ENCODE results near the gene TMEM132D. TPM values are rescaled to one million over a fixed set of nuclear protein-coding genes. Genes with fewer than 3 reads are reported as not detected.
"Not testable (repeated sequence)": the region's sequence is repeated elsewhere in the genome, so short reads cannot be mapped to it uniquely, and the experiment has no call there.

TMEM132D gene
- polyA plus RNA-seq, 4 donors: 0.10 to 0.21 TPM; not detected in 2

GRCh38 chr12:129540249-129540648, 363.6 kb downstream of the TMEM132D start:
- Histone ChIP-seq H3K4me3 (ENCODE audit: low read depth in 1 of 3, low read length in 3 of 3) (no peak overlapping the region), H3K27me3 (ENCODE audit: control insufficient read depth in 3 of 3, insufficient read depth in 3 of 3, low read length in 3 of 3) (no peaks in the 10 kb centered on the region), H3K36me3 (ENCODE audit: control insufficient read depth in 3 of 3, insufficient read depth in 2 of 3, low read depth in 1 of 3, low read length in 3 of 3) (no peaks in the 10 kb centered on the region), H3K4me1 (ENCODE audit: control insufficient read depth in 3 of 3, insufficient read depth in 2 of 3, low read depth in 1 of 3, low read length in 2 of 3) (no peaks in the 10 kb centered on the region), H3K27ac (ENCODE audit: low read depth in 1 of 3, low read length in 2 of 3) (no peak overlapping the region), H3K9me3 (ENCODE audit: control insufficient read depth in 2 of 2, insufficient read depth in 1 of 2, low read depth in 1 of 2, low read length in 1 of 2) (no peaks in the 10 kb centered on the region)
- FAIRE-seq: no peak
- 26 to 46% (median 41%) methylated on average over 3 of the region's 3 CpGs for WGBS, 3 donors
- DNase-seq: no peak

- not testable (repeated sequence) for H3K9me3 ChIP-seq (ENCODE audit: control insufficient read depth in 2 of 2, insufficient read depth in 1 of 2, low read depth in 1 of 2, low read length in 1 of 2); H3K36me3 ChIP-seq (ENCODE audit: control insufficient read depth in 3 of 3, insufficient read depth in 2 of 3, low read depth in 1 of 3, low read length in 3 of 3); H3K27me3 ChIP-seq (ENCODE audit: control insufficient read depth in 3 of 3, insufficient read depth in 3 of 3, low read length in 3 of 3); H3K4me1 ChIP-seq (ENCODE audit: control insufficient read depth in 3 of 3, insufficient read depth in 2 of 3, low read depth in 1 of 3, low read length in 2 of 3); FAIRE-seq; H3K27ac ChIP-seq (ENCODE audit: low read depth in 1 of 3, low read length in 2 of 3); H3K4me3 ChIP-seq (ENCODE audit: low read depth in 1 of 3, low read length in 3 of 3); DNase-seq
- 85% methylated on average over 15 of the region's 15 CpGs for WGBS, 3 donors
Observed at GRCh38 chr12:129538724-129539335, 365.0 kb downstream of the TMEM132D start.

GRCh38 chr12:129538137-129538536, 365.7 kb downstream of the TMEM132D start:
- Histone ChIP-seq H3K4me3 (ENCODE audit: low read depth in 1 of 3, low read length in 3 of 3) (no peak overlapping the region), H3K27me3 (ENCODE audit: control insufficient read depth in 3 of 3, insufficient read depth in 3 of 3, low read length in 3 of 3) (no peaks in the 10 kb centered on the region), H3K27ac (ENCODE audit: low read depth in 1 of 3, low read length in 2 of 3) (no peak overlapping the region), H3K4me1 (ENCODE audit: control insufficient read depth in 3 of 3, insufficient read depth in 2 of 3, low read depth in 1 of 3, low read length in 2 of 3) (no peaks in the 10 kb centered on the region), H3K9me3 (ENCODE audit: control insufficient read depth in 2 of 2, insufficient read depth in 1 of 2, low read depth in 1 of 2, low read length in 1 of 2) (no peaks in the 10 kb centered on the region), H3K36me3 (ENCODE audit: control insufficient read depth in 3 of 3, insufficient read depth in 2 of 3, low read depth in 1 of 3, low read length in 3 of 3) (no peaks in the 10 kb centered on the region)
- 53 to 65% (median 64%) methylated on average over 3 of the region's 3 CpGs for WGBS, 3 donors
- no peak for FAIRE-seq
- DNase-seq: no peak

GRCh38 chr12:129534966-129535750, 368.7 kb downstream of the TMEM132D start:
- FAIRE-seq: no peak

GRCh38 chr12:129532707-129533499, 370.9 kb downstream of the TMEM132D start:
- H3K9me3 ChIP-seq (ENCODE audit: control insufficient read depth in 2 of 2, insufficient read depth in 1 of 2, low read depth in 1 of 2, low read length in 1 of 2): no peaks in the 10 kb centered on the region

More at GRCh38 chr12:129534966-129535750, 368.7 kb downstream of the TMEM132D start:
- DNase-seq: no peak
- H3K36me3 ChIP-seq (ENCODE audit: control insufficient read depth in 3 of 3, insufficient read depth in 2 of 3, low read depth in 1 of 3, low read length in 3 of 3): no peaks in the 10 kb centered on the region
- WGBS, 3 donors: 89 to 96% (median 89%) methylated on average over 3 of the region's 3 CpGs
- no peak overlapping the region for H3K4me3 ChIP-seq (ENCODE audit: low read depth in 1 of 3, low read length in 3 of 3)
- H3K27ac ChIP-seq (ENCODE audit: low read depth in 1 of 3, low read length in 2 of 3): no peak overlapping the region
- peaks cover 0 to 6% (median 0%) of the 10 kb centered on the region in 3 donors for H3K4me1 ChIP-seq (ENCODE audit: control insufficient read depth in 3 of 3, insufficient read depth in 2 of 3, low read depth in 1 of 3, low read length in 2 of 3)
- H3K9me3 ChIP-seq (ENCODE audit: control insufficient read depth in 2 of 2, insufficient read depth in 1 of 2, low read depth in 1 of 2, low read length in 1 of 2): no peaks in the 10 kb centered on the region
- no peaks in the 10 kb centered on the region for H3K27me3 ChIP-seq (ENCODE audit: control insufficient read depth in 3 of 3, insufficient read depth in 3 of 3, low read length in 3 of 3)

GRCh38 chr12:129532082-129532481, 371.7 kb downstream of the TMEM132D start:
- Histone ChIP-seq H3K4me3 (ENCODE audit: low read depth in 1 of 3, low read length in 3 of 3) (no peak overlapping the region), H3K36me3 (ENCODE audit: control insufficient read depth in 3 of 3, insufficient read depth in 2 of 3, low read depth in 1 of 3, low read length in 3 of 3) (no peaks in the 10 kb centered on the region), H3K4me1 (ENCODE audit: control insufficient read depth in 3 of 3, insufficient read depth in 2 of 3, low read depth in 1 of 3, low read length in 2 of 3) (peaks cover 0 to 6% (median 0%) of the 10 kb centered on the region in 3 donors), H3K9me3 (ENCODE audit: control insufficient read depth in 2 of 2, insufficient read depth in 1 of 2, low read depth in 1 of 2, low read length in 1 of 2) (no peaks in the 10 kb centered on the region), H3K27me3 (ENCODE audit: control insufficient read depth in 3 of 3, insufficient read depth in 3 of 3, low read length in 3 of 3) (no peaks in the 10 kb centered on the region), H3K27ac (ENCODE audit: low read depth in 1 of 3, low read length in 2 of 3) (no peak overlapping the region)
- FAIRE-seq (no peak), DNase-seq (peak in 1 of 2 donors; percentile 20)
- WGBS, 3 donors: 44 to 72% (median 65%) methylated on average over 7 of the region's 7 CpGs

More at GRCh38 chr12:129532707-129533499, 370.9 kb downstream of the TMEM132D start:
- Histone ChIP-seq H3K4me3 (ENCODE audit: low read depth in 1 of 3, low read length in 3 of 3) (no peak overlapping the region), H3K4me1 (ENCODE audit: control insufficient read depth in 3 of 3, insufficient read depth in 2 of 3, low read depth in 1 of 3, low read length in 2 of 3) (peaks cover 0 to 6% (median 0%) of the 10 kb centered on the region in 3 donors), H3K36me3 (ENCODE audit: control insufficient read depth in 3 of 3, insufficient read depth in 2 of 3, low read depth in 1 of 3, low read length in 3 of 3) (no peaks in the 10 kb centered on the region), H3K27me3 (ENCODE audit: control insufficient read depth in 3 of 3, insufficient read depth in 3 of 3, low read length in 3 of 3) (no peaks in the 10 kb centered on the region), H3K27ac (ENCODE audit: low read depth in 1 of 3, low read length in 2 of 3) (no peak overlapping the region)
- FAIRE-seq (no peak), DNase-seq (no peak)
- 63 to 82% (median 69%) methylated on average over 17 of the region's 17 CpGs for WGBS, 3 donors

GRCh38 chr12:129530984-129531383, 372.8 kb downstream of the TMEM132D start:
- peaks cover 0 to 6% (median 0%) of the 10 kb centered on the region in 3 donors for H3K4me1 ChIP-seq (ENCODE audit: control insufficient read depth in 3 of 3, insufficient read depth in 2 of 3, low read depth in 1 of 3, low read length in 2 of 3)
- H3K36me3 ChIP-seq (ENCODE audit: control insufficient read depth in 3 of 3, insufficient read depth in 2 of 3, low read depth in 1 of 3, low read length in 3 of 3): no peaks in the 10 kb centered on the region
- no peak overlapping the region for H3K27ac ChIP-seq (ENCODE audit: low read depth in 1 of 3, low read length in 2 of 3)
- H3K4me3 ChIP-seq (ENCODE audit: low read depth in 1 of 3, low read length in 3 of 3): no peak overlapping the region
- no peaks in the 10 kb centered on the region for H3K9me3 ChIP-seq (ENCODE audit: control insufficient read depth in 2 of 2, insufficient read depth in 1 of 2, low read depth in 1 of 2, low read length in 1 of 2)
- H3K27me3 ChIP-seq (ENCODE audit: control insufficient read depth in 3 of 3, insufficient read depth in 3 of 3, low read length in 3 of 3): no peaks in the 10 kb centered on the region
- FAIRE-seq (no peak), DNase-seq (peak; percentile 86 to 97)
- WGBS, 3 donors: 10 to 40% (median 32%) methylated on average over 13 of the region's 13 CpGs

- H3K27ac ChIP-seq (ENCODE audit: low read depth in 1 of 3, low read length in 2 of 3): no peak overlapping the region
- H3K27me3 ChIP-seq (ENCODE audit: control insufficient read depth in 3 of 3, insufficient read depth in 3 of 3, low read length in 3 of 3): no peaks in the 10 kb centered on the region
- WGBS, 3 donors: 19 to 64% (median 30%) methylated on average over 6 of the region's 6 CpGs
- H3K9me3 ChIP-seq (ENCODE audit: control insufficient read depth in 2 of 2, insufficient read depth in 1 of 2, low read depth in 1 of 2, low read length in 1 of 2): no peaks in the 10 kb centered on the region
- peaks cover 0 to 6% (median 0%) of the 10 kb centered on the region in 3 donors for H3K4me1 ChIP-seq (ENCODE audit: control insufficient read depth in 3 of 3, insufficient read depth in 2 of 3, low read depth in 1 of 3, low read length in 2 of 3)
- H3K4me3 ChIP-seq (ENCODE audit: low read depth in 1 of 3, low read length in 3 of 3): no peak overlapping the region
- no peak for DNase-seq
- FAIRE-seq: no peak
- no peaks in the 10 kb centered on the region for H3K36me3 ChIP-seq (ENCODE audit: control insufficient read depth in 3 of 3, insufficient read depth in 2 of 3, low read depth in 1 of 3, low read length in 3 of 3)
Observed at GRCh38 chr12:129530517-129530916, 373.3 kb downstream of the TMEM132D start.
